HG03460 (cell line): Measurements from ENCODE around the gene IGFBP2.
A peak's percentile ranks its signal among the peaks of the same experiment; 100 is the strongest.
"Not testable (repeated sequence)": the region's sequence is repeated elsewhere in the genome, so short reads cannot be mapped to it uniquely, and the experiment has no call there.

ENCODE experiments used
- ATAC-seq: cut with Tn5 transposase; IDR thresholded peaks from one replicate; pipeline ENCODE4 v1.9.1; 2021; ENCODE audit not compliant: unreplicated experiment

IGFBP2 gene

GRCh38 chr2:216632952-216633615, at the start of gene IGFBP2:
IGFBP2 (plus strand) TSS chr2:216633420; CDS start chr2:216633524, 104 bp downstream.
- no peak for ATAC-seq

GRCh38 chr2:216583606-216584005, 49.6 kb upstream of the IGFBP2 start:
- no peak for ATAC-seq

GRCh38 chr2:216584112-216584511, 49.1 kb upstream of the IGFBP2 start:
- ATAC-seq = no peak

DNA sequence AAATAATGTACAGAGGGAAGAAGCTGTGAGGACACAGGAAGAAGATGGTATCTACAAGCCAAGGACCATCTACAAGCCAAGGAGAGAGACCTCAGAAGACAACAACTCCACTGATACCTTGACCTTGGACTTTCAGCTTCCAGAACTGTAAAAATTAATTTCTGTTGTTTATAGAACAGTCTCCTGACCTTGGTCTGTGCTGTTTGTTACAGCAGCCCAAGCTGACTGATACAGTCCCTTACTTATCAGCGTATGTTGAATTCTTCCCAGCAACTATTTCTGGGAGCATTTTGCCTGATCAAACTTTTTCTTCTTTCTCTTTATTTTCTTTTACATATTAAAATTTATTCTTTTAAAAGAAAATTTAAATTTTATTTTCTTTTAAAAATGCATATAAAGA, 47.8 kb upstream of the IGFBP2 start:
- no peak for ATAC-seq

GRCh38 chr2:216588861-216589710, 44.1 kb upstream of the IGFBP2 start:
- ATAC-seq = no peak

DNA sequence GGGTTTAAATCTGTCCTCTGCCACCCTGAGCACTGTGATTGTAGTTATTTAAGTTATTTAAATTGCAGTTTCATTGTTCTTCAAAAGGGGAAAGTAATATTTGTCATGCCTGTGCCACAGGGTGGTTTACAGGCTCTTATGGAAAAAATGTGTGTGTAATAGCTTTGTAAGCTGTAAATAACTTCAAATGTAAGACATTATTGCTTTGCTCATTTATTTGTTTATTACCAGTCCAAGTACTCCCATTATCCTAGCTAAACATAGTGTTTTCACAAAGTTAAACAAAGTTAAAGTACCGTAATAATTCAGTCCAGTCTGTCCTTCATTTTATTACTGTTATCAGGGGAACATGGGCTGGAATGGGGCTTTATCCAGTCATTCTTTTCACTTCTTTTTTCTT, 43.4 kb upstream of the IGFBP2 start:
- no peak for ATAC-seq

DNA sequence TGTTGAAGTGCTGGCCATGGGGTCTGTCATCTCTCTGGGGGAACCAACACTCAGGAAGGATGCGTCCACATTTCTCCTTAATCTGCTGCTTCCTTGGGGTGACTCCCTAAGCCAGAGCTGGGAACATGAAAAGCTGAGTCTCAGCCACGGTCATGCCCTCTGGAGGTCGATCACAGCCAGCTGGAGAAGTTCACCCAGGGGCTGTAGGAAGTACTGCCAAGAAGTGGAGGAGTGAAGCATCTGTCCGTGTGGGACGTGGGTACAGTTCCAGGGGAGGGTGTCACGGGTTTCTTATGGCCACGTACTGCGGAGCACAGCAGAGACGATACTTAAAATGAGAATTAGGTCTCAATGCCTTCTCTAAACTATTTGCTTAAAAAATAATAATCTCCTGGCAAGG, 42.4 kb upstream of the IGFBP2 start:
- no peak for ATAC-seq

DNA sequence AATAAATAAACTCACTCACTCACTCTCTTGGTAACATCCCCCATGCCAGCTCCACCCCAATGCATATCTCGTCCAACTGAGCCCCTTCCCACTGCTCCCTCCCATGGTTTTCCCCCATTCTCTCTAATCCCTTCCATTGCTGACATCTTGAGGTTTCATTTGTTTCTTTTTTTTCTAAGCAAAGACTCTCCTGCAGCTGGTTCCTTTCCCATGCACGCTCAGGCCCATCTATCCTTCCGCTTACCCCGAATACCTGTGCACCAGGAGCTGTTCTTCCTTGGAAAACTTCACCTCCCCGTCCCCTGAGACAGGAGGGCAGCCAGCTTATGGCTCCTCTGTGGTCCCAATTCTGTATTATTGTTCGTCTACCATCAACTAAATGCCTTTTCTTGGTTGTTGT, 41.7 kb upstream of the IGFBP2 start:
- ATAC-seq = no peak

- no peak for ATAC-seq
Measured at GRCh38 chr2:216594081-216594480, 39.1 kb upstream of the IGFBP2 start.

DNA sequence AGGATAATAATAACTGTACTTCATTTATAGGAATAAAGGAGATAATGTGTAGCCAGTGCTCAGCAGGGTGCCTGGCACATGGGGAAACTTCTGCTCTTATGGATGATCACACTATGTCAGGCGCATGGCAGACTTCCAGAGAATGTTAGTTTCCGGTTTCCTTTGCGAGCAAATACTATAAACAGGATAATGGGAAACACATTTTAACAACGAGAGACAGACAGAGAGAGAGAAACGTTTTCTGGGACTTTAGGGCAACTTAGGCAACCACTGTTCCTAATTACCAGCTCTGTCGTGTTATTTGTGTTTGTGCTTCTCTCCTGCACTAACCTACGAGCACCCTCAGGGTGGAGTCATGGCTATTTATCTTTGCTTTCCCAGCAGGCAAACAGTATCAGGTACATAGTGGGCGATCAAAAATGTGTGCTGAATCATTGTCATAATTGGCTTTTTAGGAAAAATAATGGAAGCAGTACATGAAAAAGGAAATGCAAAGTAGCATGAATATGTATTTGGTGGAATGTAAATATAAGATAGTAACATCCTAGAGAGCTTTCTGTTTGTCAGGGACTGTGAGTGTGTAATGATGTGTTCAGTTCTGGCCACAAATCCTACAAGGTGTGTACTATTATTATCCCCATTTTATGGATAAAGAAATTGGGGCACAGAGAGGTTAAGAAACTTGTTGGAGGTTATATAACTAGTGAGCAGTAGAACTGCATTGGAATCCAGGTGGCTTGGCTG, 36.8 kb upstream of the IGFBP2 start:
- no peak for ATAC-seq

DNA sequence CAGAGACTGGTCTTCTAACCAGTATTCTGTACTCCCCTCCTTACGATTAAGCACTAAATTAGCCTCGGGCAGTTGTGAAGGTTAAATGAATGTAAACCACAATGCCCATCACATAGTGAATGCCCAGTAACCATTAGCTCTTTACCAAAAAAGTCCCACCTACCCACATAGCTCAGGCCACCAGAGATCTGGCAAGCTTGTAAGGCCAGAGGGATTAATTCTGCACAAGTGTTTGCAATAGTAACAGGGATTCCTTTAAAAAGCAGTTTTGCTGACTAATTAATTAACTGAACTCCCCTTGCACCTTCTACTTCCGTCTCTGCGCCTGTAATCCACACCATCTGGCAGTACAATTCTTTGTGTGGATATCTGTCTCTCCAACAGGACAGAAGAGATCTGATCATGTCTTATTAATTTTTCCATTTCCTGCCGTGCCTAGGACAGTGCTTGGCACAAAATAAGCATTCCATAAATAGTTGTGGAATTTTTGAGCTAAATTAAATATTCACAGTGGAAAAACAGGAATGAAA, 36.2 kb upstream of the IGFBP2 start:
- ATAC-seq = no peak

DNA sequence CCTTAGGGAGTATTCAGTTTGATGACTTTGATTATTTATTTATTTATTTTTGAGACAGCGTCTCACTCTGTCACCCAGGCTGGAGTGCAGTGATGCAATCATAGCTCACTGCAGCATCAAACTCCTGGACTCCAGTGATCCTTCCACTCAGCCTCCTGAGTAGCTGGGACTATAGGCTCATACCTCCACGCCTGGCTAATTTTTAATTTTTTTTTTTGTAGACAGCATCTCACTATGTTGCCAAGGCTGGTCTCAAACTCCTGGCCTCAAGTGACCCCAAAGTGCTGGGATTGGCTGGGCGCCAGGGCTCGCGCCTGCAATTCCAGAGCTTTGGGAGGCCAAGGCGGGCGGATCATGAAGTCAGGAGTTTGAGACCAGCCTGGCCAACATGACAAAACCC, 35.4 kb upstream of the IGFBP2 start:
- ATAC-seq = not testable (repeated sequence)

- no peak for ATAC-seq
Measured at GRCh38 chr2:216601632-216602409, 31.4 kb upstream of the IGFBP2 start.

GRCh38 chr2:216603010-216603883, 30.0 kb upstream of the IGFBP2 start:
- ATAC-seq = no peak

DNA sequence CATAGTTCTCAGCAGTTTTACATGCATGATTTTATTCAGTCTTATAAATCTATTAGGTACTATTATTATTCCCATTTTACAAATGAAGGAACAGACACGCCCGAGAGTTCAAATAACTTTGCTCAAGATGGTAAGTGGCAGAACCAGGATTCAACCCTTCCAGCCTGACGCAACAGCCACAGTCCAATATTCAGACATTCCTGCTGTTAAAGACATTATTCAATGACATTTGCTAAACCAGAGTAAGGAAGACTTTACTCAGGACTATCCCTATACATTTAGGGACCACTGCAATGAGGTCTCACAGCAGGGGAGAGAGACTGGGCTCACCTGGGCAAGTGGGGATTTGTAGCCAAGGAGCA, 29.4 kb upstream of the IGFBP2 start:
- no peak for ATAC-seq

DNA sequence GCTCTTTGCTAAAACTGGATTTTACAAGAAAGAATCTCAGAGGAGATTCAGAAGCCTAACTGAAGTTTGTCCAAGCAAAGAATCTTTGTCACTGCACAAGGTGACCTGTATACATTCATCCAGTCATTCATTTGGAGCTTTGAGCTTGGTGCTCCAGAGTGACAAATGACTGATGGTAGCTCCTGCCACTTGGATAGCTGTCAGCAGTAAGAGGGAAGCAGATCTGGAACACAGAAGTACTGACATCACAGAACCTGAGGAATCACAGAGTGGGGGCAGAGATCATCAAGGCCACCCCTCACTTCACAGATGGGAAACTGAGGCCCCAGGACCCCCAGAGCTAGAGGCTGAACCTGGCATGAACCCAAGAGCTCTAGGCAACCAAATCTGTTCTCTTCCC, 28.8 kb upstream of the IGFBP2 start:
- no peak for ATAC-seq

- ATAC-seq = peak; percentile 94
Measured at GRCh38 chr2:216606551-216607276, 26.5 kb upstream of the IGFBP2 start.

GRCh38 chr2:216607277-216607560, 26.0 kb upstream of the IGFBP2 start:
- no peak for ATAC-seq

DNA sequence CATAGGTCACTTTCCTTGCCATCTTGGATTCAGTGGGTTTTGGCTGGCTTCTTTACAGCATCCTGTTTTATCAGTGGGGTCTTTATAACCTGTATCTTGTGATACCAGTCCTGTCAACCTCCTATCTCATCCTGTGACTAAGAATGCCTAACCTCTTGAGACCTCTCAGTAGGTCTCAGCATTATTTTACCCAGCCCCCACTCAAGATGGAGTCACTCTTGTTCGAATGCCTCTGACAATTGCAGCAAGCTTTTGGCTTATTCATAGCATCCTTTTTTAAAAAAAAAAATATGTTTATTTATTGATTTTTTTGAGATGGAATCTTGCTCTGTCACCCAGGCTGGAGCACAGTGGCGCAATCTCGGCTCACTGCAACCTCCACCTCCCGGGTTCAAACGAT, 24.7 kb upstream of the IGFBP2 start:
- no peak for ATAC-seq
